Lung (tissue), 12 donors: Measurements from ENCODE around the gene ZNF579. TPM values are rescaled to one million over a fixed set of nuclear protein-coding genes. Genes with fewer than 3 reads are reported as not detected.

Experiments used
- ATAC-seq: fragments of 200-7000 bp; cut with Tn5 transposase; one replicate; pipeline ENCODE4 v1.9.1; 2020; ENCODE audit warnings: moderate number of reproducible peaks; ENCODE audit not compliant: insufficient read depth, low FRiP score
- DNase-seq, 3 donors: peaks; one replicate each; pipeline ENCODE4 v3.0.0-alpha.2; 2013 to 2017
- H3K27ac ChIP-seq, 2 donors: one replicate each; pipeline ENCODE4 v1.5.1; 2013; ENCODE audit warnings: mild to moderate bottlenecking in 2 of 2, moderate library complexity in 2 of 2, control low read depth in 1 of 2, inconsistent platforms in 1 of 2, low read depth in 1 of 2, low read length in 1 of 2
- H3K27me3 ChIP-seq, 3 donors: one replicate each; pipeline ENCODE4 v1.5.1; 2013; ENCODE audit warnings: low read length in 2 of 3; ENCODE audit not compliant: control insufficient read depth in 3 of 3, insufficient read depth in 3 of 3
- H3K36me3 ChIP-seq, 4 donors: one replicate each; pipeline ENCODE4 v1.5.1; 2013; ENCODE audit warnings: low read length in 4 of 4, mild to moderate bottlenecking in 1 of 4, moderate library complexity in 1 of 4; ENCODE audit not compliant: control insufficient read depth in 4 of 4, insufficient read depth in 4 of 4
- H3K4me1 ChIP-seq, 5 donors: one replicate each; pipeline ENCODE4 v1.5.1; 2013; ENCODE audit warnings: low read length in 5 of 5, mild to moderate bottlenecking in 2 of 5, moderate library complexity in 1 of 5; ENCODE audit not compliant: control insufficient read depth in 5 of 5, insufficient read depth in 5 of 5
- H3K4me3 ChIP-seq: one replicate; pipeline ENCODE4 v1.5.1; 2013; ENCODE audit warnings: mild to moderate bottlenecking, control low read depth, moderate library complexity
- H3K9ac ChIP-seq, 2 donors: one replicate each; pipeline ENCODE4 v1.5.1; 2013; ENCODE audit warnings: low read length in 2 of 2, control low read depth in 1 of 2; ENCODE audit not compliant: insufficient read depth in 1 of 2
- H3K9me3 ChIP-seq, 4 donors: one replicate each; pipeline ENCODE4 v1.5.1; 2013; ENCODE audit warnings: low read length in 3 of 4, mild to moderate bottlenecking in 1 of 4, moderate library complexity in 1 of 4; ENCODE audit not compliant: control insufficient read depth in 4 of 4, insufficient read depth in 3 of 4
- CTCF ChIP-seq: IDR thresholded peaks from 2 replicates; pipeline ENCODE4 v1.5.1; 2012; ENCODE audit warnings: mild to moderate bottlenecking; ENCODE audit errors: control extremely low read depth, extremely low read depth
- WGBS, 2 donors: extraction: QIAGEN DNeasy Blood & Tissue Kit; methylation state at CpG; one replicate each; pipeline ENCODE4 v1.1.7; 2013; 5-methylcytosine and 5-hydroxymethylcytosine counted together
- polyA plus RNA-seq, 2 donors: library from polyadenylated mRNA; stranded (reverse); fragments of 200-250 nt; gene quantifications; one replicate each; pipeline ENCODE4 v1.2.1, GENCODE V29; 2013
- total RNA-seq, 2 donors: library from RNA; depleted of rRNA in 1 of 2; stranded (reverse); fragments of >200 nt in 1 of 2; gene quantifications; one replicate each; pipeline ENCODE4 v1.2.1, GENCODE V29; 2014 to 2021
- donor health status: control.
- donor health status: control.
- donor health status: Bipolar disorder and iron deficiency.
- donor health status: healthy.
- donor health status: DM: yes; HTN: yes; CAD: no.

Gene ZNF579
- total and polyA plus RNA-seq, 4 donors, result 4.3 to 20.8 (median 10.1) TPM

GRCh38 chr19:55620410-55621204 lies 40.0 kb upstream of the ZNF579 start:
- DNase-seq (no peak), ATAC-seq (no peak)
- TF ChIP-seq CTCF, result no peak
- Histone ChIP-seq H3K36me3 (peaks cover 3 to 37% (median 16%) of the 10 kb centered on the region in 4 donors), H3K9ac (no peak overlapping the region), H3K27me3 (no peaks in the 10 kb centered on the region), H3K27ac (peak overlapping the region in 1 of 2 donors; percentile 12), H3K4me1 (peaks cover 3 to 27% (median 8%) of the 10 kb centered on the region in 5 donors), H3K4me3 (no peak overlapping the region), H3K9me3 (no peaks in the 10 kb centered on the region)
- 55 to 81% methylated on average over 12 of the region's 12 CpGs for WGBS, 2 donors

- Histone ChIP-seq H3K4me1 (peaks cover 3 to 23% (median 6%) of the 10 kb centered on the region in 5 donors), H3K27me3 (no peaks in the 10 kb centered on the region), H3K4me3 (no peak overlapping the region), H3K9ac (peak overlapping the region in 1 of 2 donors; percentile 47), H3K9me3 (no peaks in the 10 kb centered on the region), H3K36me3 (peaks cover 11 to 50% (median 18%) of the 10 kb centered on the region in 4 donors), H3K27ac (peak overlapping the region in 1 of 2 donors; percentile 69)
- 35 to 50% methylated on average over 3 of the region's 3 CpGs for WGBS, 2 donors
- DNase-seq, result peak; percentile 48 to 86 (median 84)
- TF ChIP-seq CTCF, result no peak
- no peak for ATAC-seq
Observed at GRCh38 chr19:55619286-55619685, 38.6 kb upstream of the ZNF579 start.

GRCh38 chr19:55618426-55618825 lies 37.8 kb upstream of the ZNF579 start:
- ATAC-seq (no peak), DNase-seq (no peak)
- peaks cover 11 to 58% (median 18%) of the 10 kb centered on the region in 4 donors for H3K36me3 ChIP-seq
- WGBS, 2 donors, result 80 to 86% methylated on average over 7 of the region's 7 CpGs
- H3K4me1 ChIP-seq, result peaks cover 0 to 17% (median 6%) of the 10 kb centered on the region in 5 donors
- no peak overlapping the region for H3K4me3 ChIP-seq
- peak overlapping the region in 1 of 2 donors; percentile 64 for H3K27ac ChIP-seq
- TF ChIP-seq CTCF, result no peak
- no peaks in the 10 kb centered on the region for H3K9me3 ChIP-seq
- no peak overlapping the region for H3K9ac ChIP-seq
- H3K27me3 ChIP-seq, result no peaks in the 10 kb centered on the region
